Smooth muscle cell (in vitro differentiated cells): ENCODE results near the gene ERCC6. TPM values are rescaled to one million over a fixed set of nuclear protein-coding genes. Genes with fewer than 3 reads are reported as not detected.

Source experiments
- DNase-seq: peaks from one replicate; lab custom pipeline; 2025; ENCODE audit not compliant: unreplicated experiment; lab: John Stamatoyannopoulos, UW
- H2AFZ ChIP-seq: fragments of 200-600 bp; sonication (generic); 2 replicates; pipeline ENCODE4 v1.6.0; 2016; ENCODE audit warnings: antibody characterized with exemption, low read depth, mild to moderate bottlenecking
- H3F3A ChIP-seq: fragments of 200-600 bp; sonication (generic); 2 replicates; pipeline ENCODE4 v1.6.0; 2017; ENCODE audit warnings: antibody characterized with exemption, low read depth
- H3K27ac ChIP-seq: fragments of 200-600 bp; sonication (generic); 2 replicates; pipeline ENCODE4 v1.5.1; 2016; ENCODE audit warnings: low read depth, mild to moderate bottlenecking
- H3K27me3 ChIP-seq: fragments of 200-600 bp; sonication (generic); 2 replicates; pipeline ENCODE4 v1.6.1; 2016; ENCODE audit warnings: low read depth, mild to moderate bottlenecking
- H3K36me3 ChIP-seq: fragments of 200-600 bp; sonication (generic); 2 replicates; pipeline ENCODE4 v1.5.1; 2016; ENCODE audit warnings: low read depth
- H3K4me1 ChIP-seq: fragments of 200-600 bp; sonication (generic); 2 replicates; pipeline ENCODE4 v1.5.1; 2016; ENCODE audit warnings: low read depth
- H3K4me2 ChIP-seq: fragments of 200-600 bp; sonication (generic); 2 replicates; pipeline ENCODE4 v1.6.0; 2016; ENCODE audit warnings: mild to moderate bottlenecking
- H3K4me3 ChIP-seq: fragments of 200-600 bp; sonication (generic); 2 replicates; pipeline ENCODE4 v1.5.1; 2016; ENCODE audit warnings: mild to moderate bottlenecking
- H3K79me2 ChIP-seq: fragments of 200-600 bp; sonication (generic); 2 replicates; pipeline ENCODE4 v1.6.0; 2016; ENCODE audit warnings: low read depth, mild to moderate bottlenecking
- H3K9ac ChIP-seq: fragments of 200-600 bp; sonication (generic); 2 replicates; pipeline ENCODE4 v1.6.0; 2016; ENCODE audit warnings: low read depth
- H3K9me3 ChIP-seq: fragments of 200-600 bp; sonication (generic); replicated peaks from 2 replicates; pipeline ENCODE4 v1.5.1; 2016; ENCODE audit warnings: low read depth
- H4K20me1 ChIP-seq: fragments of 200-600 bp; sonication (generic); 2 replicates; pipeline ENCODE4 v1.6.0; 2016; ENCODE audit warnings: low read depth
- WGBS: methylation state at CpG from one replicate; pipeline ENCODE4 v1.1.7; 2016; ENCODE audit warnings: low lambda C conversion rate; 5-methylcytosine and 5-hydroxymethylcytosine counted together
- polyA plus RNA-seq: library from polyadenylated mRNA; unstranded; fragments of >200 nt; fragmentation: Nextera tagmentation; extraction: Ambion mirVana; gene quantifications from 2 replicates; pipeline ENCODE4 v1.2.1, GENCODE V29; 2016
- total RNA-seq: library from RNA; depleted of rRNA; stranded (reverse); fragments of >200 nt; gene quantifications from 2 replicates; pipeline ENCODE4 v1.2.3, GENCODE V29; 2014
- TF ChIP-seq, protein P1 (sequence below): fragments of 200-600 bp; sonication (generic); IDR thresholded peaks from 2 replicates; pipeline ENCODE4 v1.5.1; 2017; ENCODE audit warnings: borderline replicate concordance, mild to moderate bottlenecking, antibody characterized with exemption; ENCODE audit not compliant: insufficient read depth, poor library complexity, severe bottlenecking

The ERCC6 gene
- total RNA-seq (14.9 and 15.7 TPM in 2 replicates), polyA plus RNA-seq (7.2 and 10.2 TPM in 2 replicates)

DNA sequence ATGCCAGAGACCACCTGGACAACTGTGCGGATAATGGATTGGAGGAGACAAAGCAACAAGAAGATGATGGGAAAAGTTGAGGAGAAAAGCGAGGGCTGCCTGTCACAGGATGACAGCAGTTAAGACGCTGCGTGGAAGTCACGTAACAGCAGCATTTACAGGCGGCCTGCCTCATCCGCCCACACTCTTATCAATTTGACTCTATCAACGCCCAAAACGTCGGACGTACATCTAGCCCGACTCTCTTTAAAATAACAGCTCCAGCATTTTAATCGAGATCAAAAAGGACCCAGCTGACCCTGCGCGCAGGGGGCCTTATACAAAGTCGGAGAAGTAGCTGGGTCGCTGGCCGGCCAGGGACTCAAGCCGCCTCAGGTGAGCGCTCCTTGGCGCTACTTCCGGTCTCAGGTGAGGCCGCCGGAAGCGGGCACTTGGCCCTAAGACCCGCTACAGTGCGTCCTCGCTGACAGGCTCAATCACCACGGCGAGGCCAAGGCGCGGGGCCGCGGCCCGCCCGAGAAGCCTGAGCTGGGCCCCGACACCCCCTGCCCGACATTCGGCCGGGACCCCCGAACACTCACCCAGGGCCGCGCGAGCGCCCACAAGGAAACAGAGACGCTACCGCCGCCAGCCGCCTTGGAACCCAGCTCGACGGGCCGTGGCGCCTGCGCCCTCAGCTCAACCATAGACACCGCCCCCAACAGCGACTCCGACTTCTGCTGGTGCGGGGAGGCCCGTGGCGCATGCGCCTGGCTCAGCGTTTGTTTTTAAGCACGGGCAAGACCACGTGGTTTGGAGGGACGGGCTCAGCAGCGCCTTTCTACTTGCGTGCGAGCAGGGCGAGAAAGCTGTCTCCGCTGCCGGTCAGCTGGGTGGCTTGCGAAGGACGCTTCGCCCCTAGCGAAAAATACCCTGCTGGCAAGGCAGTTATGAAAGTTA, at the start of gene ERCC6:
Gene ERCC6 (minus strand): TSS at position 741 of the 939 bp plus-strand sequence.
- TF ChIP-seq, protein P1, sequence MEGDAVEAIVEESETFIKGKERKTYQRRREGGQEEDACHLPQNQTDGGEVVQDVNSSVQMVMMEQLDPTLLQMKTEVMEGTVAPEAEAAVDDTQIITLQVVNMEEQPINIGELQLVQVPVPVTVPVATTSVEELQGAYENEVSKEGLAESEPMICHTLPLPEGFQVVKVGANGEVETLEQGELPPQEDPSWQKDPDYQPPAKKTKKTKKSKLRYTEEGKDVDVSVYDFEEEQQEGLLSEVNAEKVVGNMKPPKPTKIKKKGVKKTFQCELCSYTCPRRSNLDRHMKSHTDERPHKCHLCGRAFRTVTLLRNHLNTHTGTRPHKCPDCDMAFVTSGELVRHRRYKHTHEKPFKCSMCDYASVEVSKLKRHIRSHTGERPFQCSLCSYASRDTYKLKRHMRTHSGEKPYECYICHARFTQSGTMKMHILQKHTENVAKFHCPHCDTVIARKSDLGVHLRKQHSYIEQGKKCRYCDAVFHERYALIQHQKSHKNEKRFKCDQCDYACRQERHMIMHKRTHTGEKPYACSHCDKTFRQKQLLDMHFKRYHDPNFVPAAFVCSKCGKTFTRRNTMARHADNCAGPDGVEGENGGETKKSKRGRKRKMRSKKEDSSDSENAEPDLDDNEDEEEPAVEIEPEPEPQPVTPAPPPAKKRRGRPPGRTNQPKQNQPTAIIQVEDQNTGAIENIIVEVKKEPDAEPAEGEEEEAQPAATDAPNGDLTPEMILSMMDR: no peak
- peaks cover 10% of the 10 kb centered on the region for H4K20me1 ChIP-seq
- peaks cover 13% of the 10 kb centered on the region for H3F3A ChIP-seq
- H3K4me1 ChIP-seq: peaks cover 4% of the 10 kb centered on the region
- H3K9ac ChIP-seq: peak within 1 kb of the TSS; percentile 93
- H3K36me3 ChIP-seq: no peaks in the 10 kb centered on the region
- no peaks in the 10 kb centered on the region for H3K27me3 ChIP-seq
- H3K9me3 ChIP-seq: no peaks in the 10 kb centered on the region
- peak; percentile 89 for DNase-seq
- H3K27ac ChIP-seq: peak within 1 kb of the TSS; percentile 84
- H3K4me2 ChIP-seq: peak within 1 kb of the TSS; percentile 99
- peak within 1 kb of the TSS; percentile 83 for H3K4me3 ChIP-seq
- 3% methylated on average over 75 of the region's 75 CpGs for WGBS
- H2AFZ ChIP-seq: peak within 1 kb of the TSS; percentile 84
- H3K79me2 ChIP-seq: peaks cover 21% of the 10 kb centered on the region

DNA sequence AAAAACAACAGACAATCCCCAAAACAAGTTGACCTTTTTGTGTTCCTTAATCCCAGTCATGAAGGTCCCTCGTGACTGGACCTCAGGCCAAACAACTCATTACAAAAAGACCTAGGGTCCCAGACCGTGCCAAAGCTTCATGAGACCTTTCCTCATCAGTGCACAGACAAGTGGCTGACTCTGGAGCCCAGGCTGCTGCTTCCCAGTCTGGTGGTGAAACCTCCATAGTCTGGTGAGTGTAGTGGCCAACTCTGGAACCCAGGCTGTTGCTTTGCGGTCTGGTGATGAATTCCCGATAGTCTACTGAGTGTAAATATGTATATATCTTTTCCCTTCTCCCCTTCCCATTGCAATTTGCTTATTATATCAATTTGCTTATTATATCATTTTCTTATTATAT, 49.1 kb upstream of the ERCC6 start:
- H3K9ac ChIP-seq: no peak overlapping the region
- no peak overlapping the region for H3K4me3 ChIP-seq
- no peak overlapping the region for H2AFZ ChIP-seq
- no peaks in the 10 kb centered on the region for H3F3A ChIP-seq
- H3K9me3 ChIP-seq: no peaks in the 10 kb centered on the region
- H3K79me2 ChIP-seq: no peaks in the 10 kb centered on the region
- H3K4me1 ChIP-seq: no peaks in the 10 kb centered on the region
- no peaks in the 10 kb centered on the region for H4K20me1 ChIP-seq
- H3K4me2 ChIP-seq: no peak overlapping the region
- no peak overlapping the region for H3K27ac ChIP-seq
- 90% methylated on average over 4 of the region's 4 CpGs for WGBS
- H3K36me3 ChIP-seq: no peaks in the 10 kb centered on the region
- H3K27me3 ChIP-seq: no peaks in the 10 kb centered on the region
- TF ChIP-seq, protein P1: no peak
- DNase-seq: no peak

DNA sequence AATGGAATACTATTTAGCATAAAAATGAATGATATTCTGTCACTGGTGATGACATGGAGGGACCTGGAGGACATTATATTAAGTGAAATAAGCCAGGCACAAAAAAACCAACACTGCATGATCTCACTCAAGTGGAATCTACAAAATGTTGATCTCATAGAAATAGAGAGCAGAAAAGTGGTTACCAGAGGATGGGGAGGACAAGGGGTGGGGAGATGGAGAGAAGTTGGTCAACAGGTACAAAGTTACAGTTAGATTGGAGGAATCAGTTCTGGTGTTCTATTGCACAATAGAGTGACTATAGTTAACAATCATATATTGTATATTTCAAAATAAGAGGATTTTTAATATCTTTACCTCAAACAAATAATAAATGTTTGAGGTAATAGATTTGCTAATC, 46.5 kb upstream of the ERCC6 start:
- no peak overlapping the region for H3K4me2 ChIP-seq
- no peaks in the 10 kb centered on the region for H3K79me2 ChIP-seq
- H3K27ac ChIP-seq: no peak overlapping the region
- TF ChIP-seq, protein P1: no peak
- H3K27me3 ChIP-seq: no peaks in the 10 kb centered on the region
- no peak for DNase-seq
- H3K36me3 ChIP-seq: no peaks in the 10 kb centered on the region
- no peaks in the 10 kb centered on the region for H3K9me3 ChIP-seq
- H2AFZ ChIP-seq: no peak overlapping the region
- H3K4me3 ChIP-seq: no peak overlapping the region
- H3K4me1 ChIP-seq: no peaks in the 10 kb centered on the region
- H3F3A ChIP-seq: no peaks in the 10 kb centered on the region
- no peak overlapping the region for H3K9ac ChIP-seq
- H4K20me1 ChIP-seq: no peaks in the 10 kb centered on the region
